LNCAP (cell line): Measurements from ENCODE around the gene SPATA32.

Source experiments
- CTCF ChIP-seq: fragments of 450-650 bp; IDR thresholded peaks from 2 replicates; pipeline ENCODE4 v1.5.1; 2017; ENCODE audit warnings: mild to moderate bottlenecking

SPATA32 gene

GRCh38 chr17:45237686-45238085 is 24.2 kb downstream of the SPATA32 start:
- TF ChIP-seq CTCF = no peak

- TF ChIP-seq CTCF = no peak
Measured at GRCh38 chr17:45236282-45236606, 25.6 kb downstream of the SPATA32 start.

GRCh38 chr17:45235416-45236281 is 26.2 kb downstream of the SPATA32 start:
- peak; percentile 92 for TF ChIP-seq CTCF

- TF ChIP-seq CTCF = peak; percentile 29; the same call in 1 of the 2 replicates
Measured at GRCh38 chr17:45234641-45235415, 27.1 kb downstream of the SPATA32 start.

GRCh38 chr17:45233423-45233924 is 28.4 kb downstream of the SPATA32 start:
- TF ChIP-seq CTCF = no peak

GRCh38 chr17:45232514-45233422 is 29.1 kb downstream of the SPATA32 start:
- no peak for TF ChIP-seq CTCF
